Measurements from ENCODE around the gene ZBTB16.
A peak's percentile ranks its signal among the peaks of the same experiment; 100 is the strongest.

ZBTB16 gene

DNA sequence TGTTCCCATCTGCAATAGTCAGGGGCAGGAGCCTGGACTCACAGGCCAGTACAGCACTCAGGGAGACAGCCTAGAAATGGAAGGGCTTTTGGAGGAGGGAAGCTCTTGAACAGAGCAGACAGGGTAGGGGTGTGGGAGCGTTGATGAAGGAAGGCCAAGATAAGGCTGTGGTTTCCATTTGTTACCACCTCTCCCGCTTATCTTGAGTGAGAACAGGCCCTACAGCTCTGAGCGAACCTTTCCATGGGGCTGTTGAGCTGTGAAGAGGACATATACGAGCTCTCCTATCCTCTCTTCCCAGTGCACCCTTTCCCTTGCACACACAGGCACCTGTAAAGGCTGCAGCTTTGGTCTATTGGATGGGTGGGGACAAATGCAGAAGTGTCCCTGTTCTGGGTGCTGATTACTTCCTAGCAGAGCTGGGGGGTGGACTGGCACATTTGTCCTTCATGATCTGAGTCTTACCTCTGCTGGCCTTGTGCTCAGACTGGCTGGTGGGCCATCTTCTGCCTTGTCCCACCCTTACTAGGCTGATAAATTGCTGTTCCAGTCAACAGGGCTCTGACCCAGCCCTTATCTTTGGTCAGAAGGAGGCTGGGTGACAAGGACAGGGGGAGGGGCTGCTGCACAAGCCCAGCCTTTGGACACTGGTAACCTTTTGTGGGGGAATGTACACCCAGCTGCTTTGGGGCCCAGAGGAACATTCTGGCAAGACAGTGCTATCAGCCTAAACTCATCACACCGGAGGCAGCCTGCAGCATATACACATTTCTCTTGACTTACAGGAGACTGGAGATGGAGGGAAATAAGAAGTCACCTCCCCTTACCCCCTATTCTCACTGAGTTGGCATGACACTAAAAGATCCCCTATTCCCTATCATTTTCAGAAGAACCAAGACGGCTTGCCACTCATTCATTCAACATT is 156.6 kb downstream of the ZBTB16 start:
- no peak for DNase-seq

DNA sequence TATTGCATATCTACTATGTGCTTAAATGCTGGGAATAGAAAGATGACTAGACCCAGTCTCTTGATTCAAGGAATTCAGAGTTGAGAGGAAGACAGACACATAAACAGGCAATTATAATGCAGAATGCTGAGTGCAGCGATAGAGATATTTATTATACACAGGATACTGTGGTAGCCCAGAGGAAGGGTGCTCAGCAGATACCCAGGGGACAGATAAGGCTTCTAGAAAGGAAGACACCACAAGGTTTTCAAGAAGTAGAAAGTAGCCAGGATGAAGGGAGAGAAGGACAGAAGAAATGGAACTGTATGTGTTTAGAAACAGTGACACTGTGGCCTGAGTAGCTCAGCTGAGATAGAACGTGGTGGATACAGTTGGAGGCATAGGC is 157.3 kb downstream of the ZBTB16 start:
- no peak for DNase-seq

DNA sequence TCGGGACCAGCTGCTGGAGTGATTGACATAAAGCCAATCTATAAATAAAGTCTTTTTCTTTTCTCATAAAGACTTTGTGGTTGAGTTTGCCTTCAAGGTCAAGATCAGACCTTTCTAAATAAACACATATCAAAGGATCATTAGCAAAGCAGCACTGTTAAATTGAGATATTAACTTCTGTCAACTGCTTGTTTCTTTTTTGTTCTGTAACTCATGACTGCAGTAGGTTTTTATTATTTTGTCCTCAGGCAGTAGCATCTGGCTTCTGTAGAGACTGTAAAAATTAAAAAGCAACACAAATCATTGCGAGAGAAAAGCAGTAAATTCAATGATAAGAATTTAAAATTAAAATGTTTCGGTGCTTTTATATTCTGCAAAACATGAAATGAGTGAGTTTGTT is 159.0 kb downstream of the ZBTB16 start:
- no peak for DNase-seq

DNA sequence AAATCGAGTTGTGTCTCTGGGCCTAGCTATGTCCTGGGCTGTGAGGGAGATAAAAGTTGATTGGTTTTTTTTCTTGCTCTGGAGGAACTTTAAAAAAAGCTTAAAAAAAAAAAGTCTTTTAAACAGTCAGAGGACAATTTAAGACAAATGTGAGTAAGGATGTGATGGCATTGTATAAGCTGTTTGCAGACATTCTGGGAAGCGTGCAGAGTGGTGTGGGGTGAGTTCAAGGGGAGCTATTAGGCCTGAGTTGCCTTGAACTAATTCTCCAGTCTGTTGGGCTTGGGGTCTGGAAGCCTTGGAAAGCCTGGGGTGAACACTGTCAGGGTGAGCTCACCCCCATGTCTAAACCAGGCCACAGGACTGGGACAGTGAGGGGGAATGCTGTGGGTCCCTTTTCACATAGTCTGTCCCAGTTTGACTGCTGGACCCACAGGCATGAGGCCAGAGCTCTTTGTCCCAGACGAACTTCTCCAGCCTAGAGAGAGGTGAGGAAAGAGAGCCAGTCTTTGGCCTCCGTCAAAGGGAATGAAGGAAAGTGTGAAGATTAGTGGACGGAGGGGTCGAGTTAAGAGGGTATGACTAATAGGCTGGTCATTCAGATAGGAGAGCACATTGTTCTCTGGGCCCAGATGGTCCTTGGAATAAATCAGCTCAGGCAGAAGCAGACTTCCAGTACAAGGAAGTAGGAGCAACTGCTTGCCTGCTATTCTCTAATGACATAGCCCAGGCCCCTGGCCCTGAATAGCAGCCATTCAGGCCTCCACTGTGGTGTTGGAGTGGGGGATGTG is 160.2 kb downstream of the ZBTB16 start:
- no peak for DNase-seq

DNA sequence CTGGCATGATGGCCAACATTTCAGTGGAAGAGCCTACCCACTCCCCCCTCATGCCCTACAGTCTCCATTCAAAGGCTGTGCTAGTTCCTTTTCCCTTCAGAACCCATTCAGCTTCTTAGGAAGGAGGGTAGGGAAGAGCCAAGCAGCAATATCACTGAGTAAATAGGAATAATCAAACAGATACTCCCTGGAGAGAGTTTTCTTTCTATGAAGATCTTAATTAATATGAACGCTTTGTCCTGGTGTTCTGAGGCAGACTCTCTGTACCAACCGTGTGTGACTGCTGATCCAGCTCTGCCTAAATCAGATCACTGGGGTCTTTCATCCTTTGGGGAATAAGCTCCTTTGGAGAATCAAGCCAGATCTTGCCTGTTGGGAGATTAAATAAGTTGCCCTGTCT is 161.5 kb downstream of the ZBTB16 start:
- no peak for DNase-seq

DNA sequence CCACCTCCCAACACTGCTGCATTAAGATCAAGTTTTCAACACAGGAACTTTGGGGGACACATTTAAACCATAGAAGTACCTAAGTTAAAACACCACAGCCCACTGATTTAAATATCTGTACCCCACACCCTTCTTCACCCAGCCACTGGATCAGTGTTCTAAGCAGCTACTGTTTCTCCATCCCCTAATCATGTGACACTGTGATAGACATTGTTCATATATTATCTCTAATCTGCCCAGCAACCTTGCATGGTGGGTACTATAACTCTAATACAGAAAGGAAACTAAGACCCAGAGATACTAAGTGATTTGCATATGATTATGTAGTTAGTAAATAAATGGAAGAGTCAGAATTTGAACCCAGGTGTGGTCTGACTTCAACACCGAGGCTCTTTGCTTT is 166.2 kb downstream of the ZBTB16 start:
- DNase-seq = no peak

DNA sequence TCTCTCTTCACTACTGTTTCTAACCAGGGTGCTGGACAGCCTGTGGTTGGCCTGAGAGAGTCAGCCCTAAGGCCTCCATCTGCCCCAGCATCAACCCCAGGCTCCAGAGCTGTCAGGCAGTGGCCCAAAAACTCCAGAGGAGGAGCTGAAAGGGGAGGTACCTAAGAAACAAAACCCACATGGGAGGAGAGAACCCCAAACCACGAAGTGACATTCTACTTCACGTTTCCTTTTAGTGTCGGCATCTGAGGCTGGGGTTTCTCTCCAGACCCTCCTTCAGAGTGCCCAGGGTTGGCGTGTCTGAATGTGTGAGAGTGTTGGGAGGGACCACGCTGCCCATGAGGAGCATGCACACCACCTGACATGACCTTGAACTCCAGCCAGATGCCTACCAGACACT is 166.8 kb downstream of the ZBTB16 start:
- DNase-seq = no peak

DNA sequence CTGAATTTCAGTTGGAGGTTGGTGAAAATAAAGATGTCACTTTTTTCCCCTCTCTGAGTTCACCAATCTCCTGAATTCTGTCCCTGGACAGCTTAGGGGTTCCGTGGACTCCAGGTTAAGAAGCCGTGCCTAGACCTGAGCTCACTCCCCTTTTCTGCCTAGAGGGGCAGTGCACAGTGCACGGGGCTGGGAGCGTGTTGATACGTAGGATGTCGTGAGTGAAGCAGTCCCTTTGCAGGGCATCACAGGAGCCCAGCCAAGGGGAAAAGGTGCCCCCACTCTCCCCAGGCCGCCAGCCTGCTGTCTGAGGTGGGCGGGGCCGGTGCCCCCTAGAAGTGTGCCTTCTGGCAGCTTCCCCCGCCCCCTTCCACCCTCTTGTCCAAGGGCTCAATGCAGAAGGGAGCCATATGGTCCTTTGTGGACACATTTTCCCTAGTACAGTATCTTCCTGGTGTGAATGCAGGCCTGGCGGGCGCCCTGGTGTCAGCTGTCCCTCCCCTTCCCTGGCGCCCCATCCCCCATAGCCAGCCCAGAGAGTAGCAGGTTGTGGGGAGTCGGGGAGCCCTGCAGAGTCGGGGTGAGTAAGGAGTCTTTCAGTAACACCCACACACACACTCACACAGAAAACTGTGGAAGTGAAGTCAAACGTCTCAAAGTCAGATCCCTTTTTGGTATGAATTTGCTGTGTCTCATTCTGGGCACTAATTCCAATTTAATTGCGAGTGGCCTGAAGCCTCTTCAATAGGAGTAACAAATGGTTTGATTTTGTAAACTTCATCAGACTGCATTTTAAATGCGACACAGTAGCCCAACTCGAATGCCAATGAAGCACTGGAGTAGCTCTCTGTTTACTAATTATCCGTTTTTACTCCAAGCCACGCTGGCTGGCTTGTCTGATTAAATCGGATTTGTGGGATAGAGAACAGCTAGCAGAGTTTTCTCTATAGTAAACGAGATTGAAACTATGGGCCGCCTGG is 169.2 kb downstream of the ZBTB16 start:
- DNase-seq = peak in 2 of 4 experiments; percentile 3 to 6

DNA sequence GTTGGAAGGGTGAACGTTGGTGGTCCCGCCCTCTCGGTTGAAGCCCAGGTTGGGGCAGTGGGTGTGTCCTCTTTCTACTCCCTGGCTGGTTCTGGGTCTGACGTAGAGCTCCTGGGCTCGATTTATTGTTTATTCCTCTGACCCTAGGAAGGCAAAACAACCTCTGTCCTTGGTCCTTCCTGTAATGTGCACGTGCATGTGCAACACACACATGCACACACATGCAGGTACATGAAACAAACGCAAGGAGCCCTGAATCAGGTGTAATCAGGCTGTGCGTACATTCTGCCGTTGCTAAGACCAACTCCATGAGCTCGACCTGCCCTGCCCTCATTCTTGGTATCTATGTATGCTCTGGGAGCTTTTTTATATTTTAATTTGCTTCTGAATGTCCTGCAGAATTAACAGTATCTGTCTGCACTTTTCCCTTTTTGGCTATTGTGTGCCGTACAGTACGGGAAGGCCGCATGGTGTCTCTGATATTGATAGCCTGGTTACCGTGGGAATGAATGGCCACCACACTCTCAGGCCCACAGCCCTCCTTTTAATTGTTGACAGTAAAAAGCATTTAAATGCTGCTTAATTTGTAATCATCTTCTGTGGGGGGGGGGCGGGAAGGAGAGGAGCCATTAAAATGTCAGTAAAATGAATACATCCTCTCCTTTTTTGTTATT is 170.7 kb downstream of the ZBTB16 start:
- no peak for DNase-seq

DNA sequence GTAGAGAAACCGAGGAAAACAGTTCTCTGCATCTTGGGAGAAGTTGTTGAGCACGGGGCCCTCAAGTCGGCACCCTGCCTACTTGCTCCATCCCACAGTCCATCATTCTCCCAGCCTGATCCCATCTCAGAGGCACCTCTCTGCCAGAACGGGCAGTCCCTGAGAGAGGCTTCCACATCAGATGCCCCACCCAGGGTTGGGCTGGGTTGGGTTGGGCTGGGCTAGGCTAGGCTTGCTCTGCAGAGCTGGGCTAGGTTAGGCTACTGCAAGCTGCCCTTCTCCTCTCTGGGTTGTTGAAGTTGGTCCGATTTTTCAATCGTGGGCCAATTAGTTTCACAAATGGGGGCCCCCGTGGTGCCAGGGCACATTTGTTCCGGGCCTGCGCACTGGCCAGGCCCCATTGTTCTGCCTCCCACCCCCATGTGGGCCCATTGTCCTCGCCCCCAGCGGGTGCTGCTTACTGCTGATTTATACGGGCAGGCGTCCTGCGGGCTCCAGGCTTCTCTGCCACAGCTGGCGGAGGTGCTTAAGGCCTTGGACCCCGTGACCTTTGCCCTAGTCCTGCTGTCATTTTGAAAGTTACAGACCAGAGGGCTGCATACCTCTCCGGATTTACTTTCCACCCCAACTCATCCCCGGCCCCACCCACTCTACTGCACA is 173.0 kb downstream of the ZBTB16 start:
- no peak for DNase-seq

DNA sequence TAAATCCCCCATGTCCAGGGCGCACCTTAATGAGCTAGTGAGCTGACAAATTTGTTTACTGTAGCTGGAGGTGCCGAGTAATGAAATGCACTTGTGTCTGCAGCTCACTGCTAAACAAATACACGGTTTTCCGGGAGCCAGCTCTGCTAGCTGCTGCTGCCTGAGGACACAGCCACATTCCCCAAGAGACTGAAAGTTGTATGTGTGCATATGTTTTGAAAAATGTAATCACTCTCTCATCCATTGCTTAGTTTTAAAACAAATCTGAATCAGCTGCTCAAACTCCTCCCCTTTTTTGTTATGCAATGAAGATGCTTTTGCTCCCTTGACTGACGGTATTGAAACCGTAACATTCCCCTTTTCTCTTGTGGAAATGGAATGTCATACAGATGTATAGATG is 174.2 kb downstream of the ZBTB16 start:
- DNase-seq = no peak

DNA sequence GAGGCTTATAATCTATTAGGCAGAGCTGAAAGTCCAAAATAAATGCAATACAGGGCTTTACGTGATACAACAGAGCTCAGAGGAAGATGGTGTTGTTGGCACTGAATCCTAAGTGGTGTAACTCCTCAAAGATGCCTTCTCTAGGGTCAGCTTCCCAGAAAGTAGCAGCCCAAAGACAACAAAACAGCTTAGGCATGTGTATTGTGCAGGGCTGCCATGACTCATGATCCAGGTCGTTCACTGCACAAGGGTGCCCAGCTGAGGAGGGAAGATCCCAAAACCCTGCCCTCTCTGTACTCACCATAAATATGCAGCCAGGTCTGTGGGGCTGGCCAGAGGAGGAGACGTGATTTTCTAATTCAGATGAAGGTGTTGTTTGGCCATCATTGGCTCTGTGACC is 177.3 kb downstream of the ZBTB16 start:
- DNase-seq = no peak

DNA sequence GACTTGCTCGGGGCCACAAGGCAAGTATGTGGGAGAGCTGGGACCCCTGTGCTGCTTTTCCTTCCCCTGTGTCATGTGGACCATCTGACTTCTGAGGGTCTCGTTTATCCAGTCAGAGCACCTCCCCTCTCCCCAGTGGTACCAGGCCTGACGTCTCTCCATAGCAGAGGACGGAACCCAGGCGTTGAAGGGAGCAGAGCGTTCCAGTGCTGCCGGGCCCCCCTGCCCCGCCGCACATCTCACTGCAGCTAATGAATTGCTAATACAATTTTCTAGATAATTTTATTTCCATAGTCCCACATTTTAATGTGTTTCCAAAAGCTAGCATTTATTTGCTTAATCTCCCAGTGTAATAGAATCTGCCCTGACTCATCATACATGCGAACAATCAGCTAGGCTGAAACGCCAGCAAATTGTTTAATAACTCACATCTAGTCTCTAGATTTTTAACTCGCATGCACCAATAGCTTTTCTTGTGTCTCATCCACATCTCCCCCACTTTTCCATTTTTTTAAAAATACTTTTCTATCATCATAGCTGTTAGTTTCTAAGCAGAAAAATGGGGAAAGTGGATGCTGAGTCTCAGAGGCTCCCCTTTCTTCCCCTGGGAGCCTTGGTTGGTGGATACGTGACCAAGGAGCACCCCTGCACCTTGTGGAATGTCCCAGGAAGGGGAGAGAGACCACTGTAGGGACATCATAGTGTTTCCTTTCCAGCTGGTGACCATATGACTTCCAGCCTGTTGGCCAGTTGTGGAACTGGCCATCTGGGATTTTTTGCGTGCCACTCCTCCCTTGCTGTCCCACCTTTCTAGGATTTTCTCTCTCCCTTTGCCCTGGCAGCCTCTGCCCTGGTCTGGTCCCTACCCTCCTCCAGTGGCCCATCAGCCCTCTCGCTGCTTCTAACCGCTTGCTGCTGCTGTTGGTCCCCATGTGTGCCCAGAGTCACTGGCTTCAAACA is 178.1 kb downstream of the ZBTB16 start:
- no peak for DNase-seq

DNA sequence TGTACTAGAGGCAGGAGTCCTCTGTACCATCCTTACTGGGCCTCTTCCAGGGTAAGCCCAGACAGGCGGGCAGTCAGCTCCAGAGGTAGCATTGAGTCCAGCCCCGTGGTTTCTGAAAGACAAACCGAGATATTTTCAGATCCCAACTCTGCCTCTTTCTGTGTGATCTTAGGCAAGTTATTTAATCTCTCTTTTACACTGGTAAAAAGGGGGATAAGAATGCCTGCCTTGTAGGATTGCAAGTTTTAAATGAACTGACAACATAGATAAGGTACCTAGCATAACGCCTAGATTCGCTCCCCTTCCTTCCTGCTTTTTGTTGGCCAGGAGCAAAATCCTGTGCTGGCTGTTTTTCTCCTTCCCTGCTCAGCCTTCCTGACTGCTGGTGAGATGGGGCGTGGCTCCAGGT is 180.2 kb downstream of the ZBTB16 start:
- no peak for DNase-seq

DNA sequence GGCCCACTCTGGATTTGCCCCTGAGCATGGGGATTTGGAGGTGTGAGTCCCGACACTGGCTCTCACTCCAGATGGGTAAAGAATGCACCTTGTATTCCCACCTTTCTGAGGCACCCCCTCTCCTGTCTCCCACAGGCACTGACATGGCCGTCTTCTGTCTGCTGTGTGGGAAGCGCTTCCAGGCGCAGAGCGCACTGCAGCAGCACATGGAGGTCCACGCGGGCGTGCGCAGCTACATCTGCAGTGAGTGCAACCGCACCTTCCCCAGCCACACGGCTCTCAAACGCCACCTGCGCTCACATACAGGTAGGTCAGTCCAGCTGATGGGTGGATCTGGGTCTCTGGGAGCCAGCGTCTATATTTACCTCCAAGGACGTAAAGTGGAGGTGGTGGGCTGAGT is 182.5 kb downstream of the ZBTB16 start:
- DNase-seq = no peak

DNA sequence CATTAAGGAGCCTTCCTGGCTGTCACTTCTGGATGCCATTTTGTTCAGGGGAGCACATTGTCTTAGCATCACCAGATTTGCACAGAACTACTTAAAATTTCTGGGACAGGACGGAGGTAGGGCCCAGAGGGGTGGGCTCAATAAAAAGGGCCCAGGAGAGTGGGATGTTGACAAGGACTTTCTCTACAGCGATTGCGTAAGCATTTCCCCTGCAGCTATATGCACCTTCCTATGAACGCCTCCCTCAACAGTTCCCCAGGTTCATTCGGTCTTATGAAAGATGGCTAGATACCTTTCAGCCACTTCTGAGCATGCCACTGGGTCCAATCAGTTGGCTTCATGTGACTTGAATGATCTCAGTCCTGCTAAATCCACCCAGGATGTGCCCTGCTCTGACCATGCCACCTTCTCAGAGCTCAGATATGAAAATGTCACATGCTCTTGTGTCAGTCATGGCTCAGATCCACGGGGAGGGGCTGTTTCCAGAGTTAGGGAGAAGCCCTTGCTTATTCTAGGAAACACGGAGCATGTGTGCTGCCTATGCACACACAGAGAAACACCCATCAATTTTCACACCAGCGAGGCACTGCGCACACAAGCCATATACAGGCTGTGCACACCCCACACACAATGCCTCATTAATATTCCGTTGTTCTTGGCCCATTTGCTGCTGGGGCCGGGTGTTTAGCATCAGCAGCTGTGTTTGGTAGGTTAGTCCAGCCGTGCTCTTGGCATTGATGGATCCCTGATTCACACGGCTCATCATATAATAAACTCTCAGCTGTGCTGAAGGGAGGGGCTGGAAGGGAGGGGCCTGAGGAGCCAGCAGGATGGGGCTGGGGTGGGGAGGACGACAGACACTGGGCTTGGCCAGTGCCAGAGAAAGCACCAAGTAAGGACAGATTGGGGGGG is 184.2 kb downstream of the ZBTB16 start:
- DNase-seq = no peak

DNA sequence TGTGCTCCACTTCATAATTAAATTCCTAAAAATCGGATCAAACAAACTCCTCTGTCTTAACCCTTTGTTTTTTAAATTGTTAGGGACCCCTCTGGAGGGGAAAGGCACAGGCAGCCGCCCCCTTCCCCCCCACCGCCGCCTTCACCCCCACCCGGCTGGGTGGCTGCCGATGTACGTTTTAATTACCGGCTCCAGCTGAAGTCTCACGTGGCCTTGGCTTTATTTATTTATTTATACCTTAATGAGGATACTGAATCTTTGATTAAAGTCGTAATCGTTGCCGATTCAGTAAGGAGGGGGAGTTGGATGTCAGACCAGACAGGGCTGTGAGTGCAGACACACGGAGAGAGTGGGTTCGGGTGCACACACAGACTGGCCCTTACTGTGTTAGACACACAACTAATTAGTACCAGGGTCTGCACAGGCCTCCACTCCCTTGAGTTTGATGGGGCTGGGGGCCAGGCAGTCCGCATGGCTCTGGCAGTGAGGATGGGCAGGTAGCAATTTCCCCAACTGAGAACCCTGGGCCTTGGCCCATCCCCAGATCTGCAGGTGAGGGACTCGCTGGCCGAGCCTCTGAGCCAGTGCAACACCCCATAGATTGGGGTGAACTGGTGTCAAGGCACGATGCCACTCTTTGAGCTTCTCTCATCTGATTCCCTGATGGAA is 185.3 kb downstream of the ZBTB16 start:
- no peak for DNase-seq

DNA sequence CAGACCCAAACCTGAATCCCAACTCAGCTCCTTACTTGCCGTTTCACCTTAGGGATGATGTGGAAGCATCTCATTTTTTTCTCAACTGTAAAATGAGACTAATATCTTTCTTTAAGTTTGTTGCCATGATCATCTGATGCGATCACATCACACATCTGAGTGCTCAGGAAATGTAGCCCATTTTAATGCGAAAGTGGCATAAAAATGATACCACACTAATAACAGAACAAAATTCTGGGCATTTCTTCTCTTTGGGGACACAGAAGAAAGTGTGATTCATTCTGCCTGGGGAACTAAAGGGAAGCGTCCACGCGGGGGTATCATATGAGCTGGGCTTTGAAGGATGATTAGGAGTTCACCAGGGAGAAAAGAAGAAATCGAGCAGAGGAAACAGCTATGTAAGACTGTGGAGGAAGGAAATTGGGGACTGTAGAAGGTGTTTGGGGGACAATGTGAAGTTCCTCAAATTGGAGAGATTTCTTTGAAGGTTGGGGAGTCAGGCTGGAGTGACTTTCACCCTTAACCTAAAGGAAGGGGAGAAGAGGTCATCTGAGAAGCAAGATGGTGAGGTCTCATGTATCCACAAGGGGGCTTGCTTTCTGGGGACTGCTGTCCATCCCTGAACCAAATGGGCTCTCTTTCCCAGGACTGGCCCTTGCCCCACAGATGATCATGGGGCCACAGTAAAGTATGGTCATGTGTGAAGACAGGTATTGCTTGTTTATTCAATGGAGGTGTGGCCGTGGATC is 187.0 kb downstream of the ZBTB16 start:
- no peak for DNase-seq
